Hematopoietic multipotent progenitor cell treated with erythropoietin and hydrocortisone succinate and interleukin-3 and kit ligand, for 15 days (in vitro differentiated cells): Measurements from ENCODE around the gene USP6NL.
"Not testable (repeated sequence)": the region's sequence is repeated elsewhere in the genome, so short reads cannot be mapped to it uniquely, and the experiment has no call there.

Experiments
- DNase-seq: peaks from one replicate; pipeline ENCODE4 v3.0.0-alpha.2; 2015; ENCODE audit warnings: low spot score

Gene USP6NL

GRCh38 chr10:11444155-11444530 lies 167.3 kb downstream of the USP6NL start:
- DNase-seq, result no peak

GRCh38 chr10:11443468-11444154 lies 167.8 kb downstream of the USP6NL start:
- no peak for DNase-seq

- no peak for DNase-seq
These were observed 169.3 kb downstream of the USP6NL start for GRCh38 chr10:11442001-11442773.

- no peak for DNase-seq
These were observed 170.3 kb downstream of the USP6NL start for GRCh38 chr10:11441151-11441535.

- no peak for DNase-seq
These were observed 170.9 kb downstream of the USP6NL start for GRCh38 chr10:11440250-11441150.

- DNase-seq, result no peak
These were observed 171.9 kb downstream of the USP6NL start for GRCh38 chr10:11439523-11440053.

GRCh38 chr10:11437391-11438142 lies 173.9 kb downstream of the USP6NL start:
- no peak for DNase-seq

- DNase-seq, result not testable (repeated sequence)
These were observed 175.0 kb downstream of the USP6NL start for GRCh38 chr10:11436445-11436844.

GRCh38 chr10:11435581-11435981 lies 175.9 kb downstream of the USP6NL start:
- no peak for DNase-seq

- DNase-seq, result no peak
These were observed 177.1 kb downstream of the USP6NL start for GRCh38 chr10:11434324-11434723.

GRCh38 chr10:11433657-11434056 lies 177.8 kb downstream of the USP6NL start:
- no peak for DNase-seq

- no peak for DNase-seq
These were observed 180.3 kb downstream of the USP6NL start for GRCh38 chr10:11431216-11431555.

- no peak for DNase-seq
These were observed 180.8 kb downstream of the USP6NL start for GRCh38 chr10:11430421-11431215.

GRCh38 chr10:11429439-11430052 lies 181.9 kb downstream of the USP6NL start:
- DNase-seq, result no peak

- DNase-seq, result no peak
These were observed 185.8 kb downstream of the USP6NL start for GRCh38 chr10:11425676-11426075.

- DNase-seq, result no peak
These were observed 186.2 kb downstream of the USP6NL start for GRCh38 chr10:11425296-11425610.

- peak; percentile 37 for DNase-seq
These were observed 186.8 kb downstream of the USP6NL start for GRCh38 chr10:11424456-11425295.

- no peak for DNase-seq
These were observed 194.5 kb downstream of the USP6NL start for GRCh38 chr10:11416974-11417373.

- DNase-seq, result no peak
These were observed 196.4 kb downstream of the USP6NL start for GRCh38 chr10:11415095-11415494.
